ENCODE results near the gene AVPR2. TPM values are rescaled to one million over a fixed set of nuclear protein-coding genes. Genes with fewer than 3 reads are reported as not detected.

The AVPR2 gene
- total RNA-seq (under 1 TPM in 1 of 2 donors, not detected in 1; 0.11 TPM), polyA plus RNA-seq (ENCODE audit: insufficient read length in 2 of 2) (under 1 TPM; 0.21 to 0.24 TPM)
- long read RNA-seq, donor 1: 0 reads
- long read RNA-seq, donor 2: 0 reads
- long read RNA-seq, donor 3, partial matches to known transcripts: 0 of 1 reads
- long read RNA-seq, donor 3, other reads (novel, unspliced or antisense): 0 of 1 reads
- long read RNA-seq, donor 4, partial matches to known transcripts: 0 of 1 reads
- long read RNA-seq, donor 4, other reads (novel, unspliced or antisense): 0 of 1 reads

DNA sequence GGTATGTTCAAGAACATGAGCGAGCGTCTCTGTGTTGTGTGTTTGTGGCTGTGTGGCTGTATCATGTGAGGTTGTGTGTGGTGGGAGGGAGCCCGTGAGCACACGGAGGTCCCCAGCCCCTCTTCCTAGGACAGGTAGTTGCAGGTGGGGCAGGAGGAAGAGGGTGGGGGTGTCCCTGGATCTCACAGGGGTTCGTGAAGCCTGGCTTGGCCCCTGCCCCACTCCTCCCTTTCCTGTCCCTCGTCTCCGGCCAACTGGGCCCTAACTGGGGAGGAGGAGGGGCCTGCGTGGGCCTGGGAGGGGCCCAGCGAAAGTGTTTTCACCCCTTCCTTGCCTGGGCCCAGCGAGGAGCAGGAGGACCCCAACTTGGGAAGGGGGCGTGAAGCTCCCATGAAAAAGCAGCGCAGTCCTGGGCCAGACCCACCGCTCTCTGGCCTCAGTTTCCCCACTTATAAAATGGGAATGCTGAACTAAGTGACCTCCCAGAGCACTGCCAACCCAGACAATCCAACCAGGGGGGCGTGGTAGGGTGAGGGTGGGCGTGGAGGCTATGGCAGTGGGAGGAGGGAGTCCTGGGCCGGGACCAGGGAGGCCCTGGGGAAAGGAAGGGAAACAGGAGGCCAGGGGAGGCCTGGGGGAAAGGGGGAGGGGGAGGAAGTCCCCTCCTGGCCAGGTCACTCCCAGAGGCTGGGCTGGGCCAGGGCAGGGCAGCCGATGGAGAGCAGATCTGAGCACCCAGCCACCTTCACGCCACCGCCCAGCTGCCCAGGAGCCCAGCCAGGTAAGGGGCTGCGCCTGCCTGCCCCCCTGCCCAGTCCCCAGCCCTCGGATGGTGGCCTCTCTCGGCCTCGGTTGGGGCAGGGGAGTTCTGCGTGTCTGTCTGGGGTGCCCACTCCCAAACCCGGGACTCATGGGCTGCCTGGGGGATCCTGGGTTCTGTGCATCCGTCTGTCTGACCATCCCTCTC, at the start of gene AVPR2:
Gene AVPR2, plus strand, starts transcription at position 683 of the 967 bp plus-strand sequence. CDS start 473 bp downstream, outside the sequence.
- H3K36me3 ChIP-seq (ENCODE audit: control insufficient read depth, insufficient read depth, low read length): peaks cover 14% of the 10 kb centered on the region
- no peak for DNase-seq (ENCODE audit: low read depth in 4 of 6, low spot score in 6 of 6)
- peaks cover 27% of the 10 kb centered on the region for H3K4me1 ChIP-seq (ENCODE audit: control insufficient read depth, insufficient read depth, low read length)
- H3K27ac ChIP-seq (ENCODE audit: low read depth, low read length): no peak within 1 kb of the TSS
- no peaks in the 10 kb centered on the region for H3K9me3 ChIP-seq (ENCODE audit: control insufficient read depth, insufficient read depth, low read length)
- WGBS (ENCODE audit: insufficient coverage): 72% methylated on average over 21 of the region's 26 CpGs
- no peaks in the 10 kb centered on the region for H3K27me3 ChIP-seq (ENCODE audit: control insufficient read depth, insufficient read depth, low read length)
- no peak within 1 kb of the TSS for H3K4me3 ChIP-seq (ENCODE audit: low read depth, low read length)

DNA sequence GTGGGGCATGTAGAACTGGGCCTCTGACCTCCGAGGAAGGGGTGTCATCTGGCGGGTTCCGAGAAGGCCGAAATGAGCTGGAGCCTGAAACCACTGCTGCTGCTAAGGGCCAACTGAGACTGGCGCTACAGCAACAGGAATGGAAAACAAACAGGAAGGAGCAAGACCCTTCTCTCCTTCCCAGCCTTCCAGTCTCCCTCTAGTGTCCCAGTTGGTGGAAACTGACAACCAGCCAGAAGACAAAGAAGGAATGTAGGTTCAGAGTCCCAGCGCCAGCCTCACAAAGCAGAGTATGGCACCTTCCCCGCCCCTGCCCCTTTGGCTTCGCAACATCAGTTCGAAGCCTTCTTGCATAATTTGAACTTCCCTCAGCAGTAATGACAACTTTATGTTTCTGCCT, 49.8 kb upstream of the AVPR2 start:
- Histone ChIP-seq H3K27me3 (ENCODE audit: control insufficient read depth, insufficient read depth, low read length) (no peaks in the 10 kb centered on the region), H3K9me3 (ENCODE audit: control insufficient read depth, insufficient read depth, low read length) (no peaks in the 10 kb centered on the region), H3K27ac (ENCODE audit: low read depth, low read length) (no peak overlapping the region), H3K4me3 (ENCODE audit: low read depth, low read length) (no peak overlapping the region), H3K4me1 (ENCODE audit: control insufficient read depth, insufficient read depth, low read length) (no peaks in the 10 kb centered on the region), H3K36me3 (ENCODE audit: control insufficient read depth, insufficient read depth, low read length) (no peaks in the 10 kb centered on the region)
- 75% methylated on average over 7 of the region's 9 CpGs for WGBS (ENCODE audit: insufficient coverage)
- DNase-seq (ENCODE audit: low read depth in 4 of 6, low spot score in 6 of 6): no peak

DNA sequence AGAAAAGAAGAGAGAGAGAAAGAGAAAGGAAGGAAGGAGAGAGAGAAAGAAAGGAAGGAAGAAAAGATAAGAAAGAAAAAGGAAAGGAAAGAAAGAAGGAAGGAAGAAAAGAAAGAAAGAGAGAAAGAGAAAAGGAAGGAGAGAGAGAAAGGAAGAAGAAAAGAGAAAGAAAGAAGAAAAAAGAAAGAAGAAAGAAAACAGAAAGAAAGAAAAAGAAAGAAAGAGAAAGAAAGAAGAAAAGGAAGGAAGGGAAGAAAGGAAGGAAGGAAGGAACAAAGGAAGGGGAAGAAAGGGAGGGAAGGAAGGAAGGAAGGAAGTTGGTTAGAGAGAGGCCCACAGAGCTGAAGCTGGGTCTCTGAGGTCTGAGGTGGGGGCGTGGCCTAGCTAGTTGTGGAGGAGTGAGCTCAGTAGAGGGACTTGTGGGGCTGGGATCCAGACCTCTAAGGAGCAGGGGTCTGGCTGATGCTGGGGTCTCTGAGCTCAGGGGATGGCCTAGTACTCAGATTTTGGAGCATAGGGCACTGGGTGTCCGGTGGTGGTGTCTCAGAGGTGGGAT, 47.0 kb upstream of the AVPR2 start:
- no peak overlapping the region for H3K27ac ChIP-seq (ENCODE audit: low read depth, low read length)
- WGBS (ENCODE audit: insufficient coverage): 50% methylated on average over 2 of the region's 2 CpGs
- peaks cover 3% of the 10 kb centered on the region for H3K4me1 ChIP-seq (ENCODE audit: control insufficient read depth, insufficient read depth, low read length)
- H3K36me3 ChIP-seq (ENCODE audit: control insufficient read depth, insufficient read depth, low read length): peaks cover 11% of the 10 kb centered on the region
- no peak for DNase-seq (ENCODE audit: low read depth in 4 of 6, low spot score in 6 of 6)
- no peak overlapping the region for H3K4me3 ChIP-seq (ENCODE audit: low read depth, low read length)
- no peaks in the 10 kb centered on the region for H3K27me3 ChIP-seq (ENCODE audit: control insufficient read depth, insufficient read depth, low read length)
- H3K9me3 ChIP-seq (ENCODE audit: control insufficient read depth, insufficient read depth, low read length): no peaks in the 10 kb centered on the region

DNA sequence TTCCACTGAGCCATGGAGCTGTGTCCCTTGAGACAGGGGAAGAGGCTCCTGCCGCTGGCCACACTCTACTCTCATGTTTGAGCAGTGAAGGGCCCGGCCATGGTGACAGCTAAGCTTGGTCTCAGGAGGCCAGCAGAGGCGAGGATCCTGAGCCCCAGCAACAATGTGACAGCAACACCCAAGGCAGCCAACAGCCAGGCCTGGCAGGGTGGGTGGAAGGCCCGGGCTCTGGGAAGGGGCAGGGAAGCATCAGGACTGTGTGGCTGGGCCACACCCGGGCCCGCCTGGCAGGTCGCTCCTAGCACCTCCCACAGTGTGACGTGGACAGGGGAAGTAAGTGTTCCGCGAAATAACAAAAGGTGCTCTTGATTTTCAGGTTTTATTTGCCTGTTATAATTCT, 43.3 kb upstream of the AVPR2 start:
- no peak for DNase-seq (ENCODE audit: low read depth in 4 of 6, low spot score in 6 of 6)
- Histone ChIP-seq H3K27me3 (ENCODE audit: control insufficient read depth, insufficient read depth, low read length) (no peaks in the 10 kb centered on the region), H3K36me3 (ENCODE audit: control insufficient read depth, insufficient read depth, low read length) (peaks cover 43% of the 10 kb centered on the region), H3K27ac (ENCODE audit: low read depth, low read length) (no peak overlapping the region), H3K4me1 (ENCODE audit: control insufficient read depth, insufficient read depth, low read length) (peaks cover 3% of the 10 kb centered on the region), H3K9me3 (ENCODE audit: control insufficient read depth, insufficient read depth, low read length) (no peaks in the 10 kb centered on the region), H3K4me3 (ENCODE audit: low read depth, low read length) (no peak overlapping the region)
- WGBS (ENCODE audit: insufficient coverage): 62% methylated on average over 7 of the region's 10 CpGs

DNA sequence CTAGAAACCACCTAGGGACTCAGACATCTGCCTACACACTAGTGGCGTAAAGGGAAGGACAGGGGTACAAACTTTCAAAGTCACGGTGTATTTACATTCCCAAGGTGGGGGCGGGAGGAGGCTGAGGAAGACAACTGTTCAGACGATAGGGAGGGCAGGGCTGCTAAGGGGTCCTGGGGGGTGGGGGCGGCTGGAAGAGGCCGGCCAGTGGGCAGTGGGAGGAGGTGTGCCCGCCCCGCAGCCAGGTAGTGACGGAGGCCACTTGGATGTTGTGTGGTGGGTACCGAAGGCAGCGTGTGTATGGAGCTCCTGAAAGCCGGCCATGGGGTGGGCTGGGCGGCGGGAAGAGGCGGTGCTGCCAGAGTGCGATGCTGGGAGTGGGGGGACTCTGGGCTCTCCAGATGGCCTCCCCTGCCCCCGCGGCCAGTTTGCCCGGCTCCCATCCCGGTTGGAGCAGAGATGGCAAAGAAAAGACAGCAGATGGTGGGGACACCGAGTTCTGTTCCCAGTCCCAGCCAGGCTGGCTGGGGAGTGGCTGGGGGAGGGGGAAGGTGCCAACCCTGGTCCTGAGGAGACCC, 42.7 kb upstream of the AVPR2 start:
- WGBS (ENCODE audit: insufficient coverage): 65% methylated on average over 20 of the region's 21 CpGs
- Histone ChIP-seq H3K4me1 (ENCODE audit: control insufficient read depth, insufficient read depth, low read length) (peaks cover 3% of the 10 kb centered on the region), H3K9me3 (ENCODE audit: control insufficient read depth, insufficient read depth, low read length) (no peaks in the 10 kb centered on the region), H3K4me3 (ENCODE audit: low read depth, low read length) (no peak overlapping the region), H3K36me3 (ENCODE audit: control insufficient read depth, insufficient read depth, low read length) (peaks cover 48% of the 10 kb centered on the region), H3K27me3 (ENCODE audit: control insufficient read depth, insufficient read depth, low read length) (no peaks in the 10 kb centered on the region), H3K27ac (ENCODE audit: low read depth, low read length) (no peak overlapping the region)
- peak in 1 of 6 donors; percentile 65 for DNase-seq (ENCODE audit: low read depth in 4 of 6, low spot score in 6 of 6)

DNA sequence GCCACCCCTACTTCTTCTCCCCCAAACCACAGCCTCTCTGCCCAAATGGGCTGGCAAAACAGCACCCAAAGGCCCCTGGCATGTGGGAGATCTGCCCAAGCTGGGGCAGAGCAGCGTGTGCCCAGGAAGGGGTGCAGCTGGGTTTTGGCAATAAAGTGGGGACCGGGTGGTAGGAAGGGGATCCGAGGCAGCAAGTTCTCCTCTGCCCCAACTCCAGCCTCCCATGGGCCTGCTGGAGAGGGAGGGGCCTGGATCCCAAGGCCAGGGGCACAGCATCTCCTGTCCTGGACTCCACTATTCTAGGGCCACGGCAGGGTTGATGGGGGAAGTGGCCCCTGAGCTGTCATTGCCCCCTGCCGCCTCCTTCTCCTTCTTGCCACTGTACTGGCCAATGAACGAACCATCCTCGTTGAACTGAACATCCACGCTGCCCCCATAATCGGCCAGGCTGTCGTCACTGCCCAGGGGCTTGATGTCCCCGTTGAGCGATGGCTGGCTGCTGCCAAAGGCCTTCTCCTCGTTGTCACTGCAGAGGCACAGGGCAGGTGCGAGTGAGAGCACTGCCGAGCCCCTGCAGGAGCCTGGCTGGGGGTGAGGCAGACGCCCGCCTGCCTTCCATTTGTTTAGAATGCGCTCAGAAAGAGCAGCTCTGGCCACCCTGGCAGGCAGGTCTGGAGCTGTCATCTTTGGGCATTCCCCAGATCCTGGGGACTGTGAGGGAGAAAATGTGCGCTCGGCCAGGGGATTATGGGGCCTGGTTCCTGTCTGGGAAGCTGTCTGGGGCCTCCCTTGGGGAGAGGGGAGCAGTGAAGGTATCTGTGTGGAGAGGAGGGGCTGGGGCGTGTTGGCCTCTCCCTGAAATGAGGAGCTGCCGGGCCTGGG, 41.9 kb upstream of the AVPR2 start:
- Histone ChIP-seq H3K4me1 (ENCODE audit: control insufficient read depth, insufficient read depth, low read length) (peaks cover 3% of the 10 kb centered on the region), H3K27me3 (ENCODE audit: control insufficient read depth, insufficient read depth, low read length) (no peaks in the 10 kb centered on the region), H3K27ac (ENCODE audit: low read depth, low read length) (no peak overlapping the region), H3K36me3 (ENCODE audit: control insufficient read depth, insufficient read depth, low read length) (peaks cover 56% of the 10 kb centered on the region), H3K4me3 (ENCODE audit: low read depth, low read length) (no peak overlapping the region), H3K9me3 (ENCODE audit: control insufficient read depth, insufficient read depth, low read length) (no peaks in the 10 kb centered on the region)
- DNase-seq (ENCODE audit: low read depth in 4 of 6, low spot score in 6 of 6): no peak
- 55% methylated on average over 19 of the region's 22 CpGs for WGBS (ENCODE audit: insufficient coverage)

DNA sequence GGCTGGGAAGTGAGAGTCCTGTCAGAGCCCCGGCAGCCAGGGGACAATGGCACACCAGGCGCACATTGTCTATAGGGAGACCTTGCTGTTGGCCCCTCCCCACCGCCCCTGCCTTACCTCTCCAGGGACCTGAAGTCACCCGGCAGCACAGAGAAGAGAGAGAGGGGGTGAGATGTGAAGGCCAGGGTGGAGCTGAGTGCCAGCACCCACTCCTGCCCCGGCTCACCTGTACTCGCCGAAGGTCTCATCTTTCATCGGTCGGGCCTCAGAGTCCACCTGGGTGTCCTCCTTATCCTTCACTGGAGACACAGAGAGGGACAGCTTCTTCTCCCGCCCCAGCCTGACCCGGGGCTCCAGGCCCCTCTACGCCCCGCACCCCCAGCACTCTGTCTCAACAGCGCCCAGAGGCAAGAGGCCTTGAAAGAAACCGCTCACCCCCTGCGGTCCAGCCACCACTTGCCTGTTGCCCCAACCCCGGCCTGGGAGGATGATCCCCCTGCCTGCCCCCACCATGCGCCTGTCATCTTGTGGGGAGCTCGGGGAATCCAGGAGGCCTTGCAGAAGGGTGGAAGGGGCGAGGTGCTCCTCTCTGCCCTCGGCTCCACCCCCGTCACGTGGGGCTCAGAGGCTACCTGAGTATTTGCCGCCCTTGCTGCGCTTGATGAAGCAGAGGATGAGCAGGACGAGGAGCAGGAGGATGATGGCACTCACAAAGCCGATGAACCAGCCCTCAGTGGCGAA, 41.1 kb upstream of the AVPR2 start:
- Histone ChIP-seq H3K4me3 (ENCODE audit: low read depth, low read length) (no peak overlapping the region), H3K27ac (ENCODE audit: low read depth, low read length) (no peak overlapping the region)
- WGBS (ENCODE audit: insufficient coverage): 61% methylated on average over 25 of the region's 28 CpGs

DNA sequence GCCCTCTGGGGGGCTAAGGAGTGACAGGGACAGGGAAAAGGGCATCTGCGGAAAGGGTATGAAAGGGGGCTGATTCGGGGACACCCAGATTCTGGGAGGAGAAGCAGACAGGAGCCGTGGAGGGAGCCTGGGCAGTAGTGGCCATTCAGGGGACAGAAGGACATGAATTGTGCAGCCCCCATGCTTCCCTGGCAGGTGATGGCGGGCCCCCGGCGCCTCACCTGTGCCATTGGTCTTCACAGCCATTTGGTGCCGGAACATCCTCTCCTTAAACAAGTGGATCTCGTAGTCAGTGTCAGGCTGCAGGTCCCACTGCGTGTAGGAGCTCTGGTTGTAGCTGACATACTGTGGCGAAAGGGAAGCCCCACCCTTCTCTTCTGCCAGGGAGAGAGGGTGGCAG, 40.4 kb upstream of the AVPR2 start:
- peaks cover 70% of the 10 kb centered on the region for H3K36me3 ChIP-seq (ENCODE audit: control insufficient read depth, insufficient read depth, low read length)
- no peaks in the 10 kb centered on the region for H3K27me3 ChIP-seq (ENCODE audit: control insufficient read depth, insufficient read depth, low read length)
- no peaks in the 10 kb centered on the region for H3K9me3 ChIP-seq (ENCODE audit: control insufficient read depth, insufficient read depth, low read length)
- WGBS (ENCODE audit: insufficient coverage): 81% methylated on average over 5 of the region's 10 CpGs
- no peak overlapping the region for H3K27ac ChIP-seq (ENCODE audit: low read depth, low read length)
- DNase-seq (ENCODE audit: low read depth in 4 of 6, low spot score in 6 of 6): no peak
- H3K4me3 ChIP-seq (ENCODE audit: low read depth, low read length): no peak overlapping the region
- peaks cover 3% of the 10 kb centered on the region for H3K4me1 ChIP-seq (ENCODE audit: control insufficient read depth, insufficient read depth, low read length)

More for the DNA sequence above, 41.1 kb upstream of the AVPR2 start:
- Histone ChIP-seq H3K27me3 (ENCODE audit: control insufficient read depth, insufficient read depth, low read length) (no peaks in the 10 kb centered on the region), H3K36me3 (ENCODE audit: control insufficient read depth, insufficient read depth, low read length) (peaks cover 63% of the 10 kb centered on the region), H3K4me1 (ENCODE audit: control insufficient read depth, insufficient read depth, low read length) (peaks cover 3% of the 10 kb centered on the region), H3K9me3 (ENCODE audit: control insufficient read depth, insufficient read depth, low read length) (no peaks in the 10 kb centered on the region)
- no peak for DNase-seq (ENCODE audit: low read depth in 4 of 6, low spot score in 6 of 6)

Data from spinal cord (tissue), 10 donors.